Neural progenitor cell (in vitro differentiated cells): ENCODE measurements around the gene ATAT1. TPM values are rescaled to one million over a fixed set of nuclear protein-coding genes. Genes with fewer than 3 reads are reported as not detected.

Experiments
- DNase-seq: peaks from one replicate; pipeline ENCODE4 v3.0.0-alpha.2; 2016; ENCODE audit warnings: low spot score
- H2AFZ ChIP-seq: fragments of 200-600 bp; sonication (generic); replicated peaks from 2 replicates; pipeline ENCODE4 v1.6.1; 2016; ENCODE audit warnings: antibody characterized with exemption
- H3F3A ChIP-seq: fragments of 200-600 bp; sonication (generic); 2 replicates; pipeline ENCODE4 v1.6.1; 2016; ENCODE audit warnings: antibody characterized with exemption, low read depth
- H3K27ac ChIP-seq: fragments of 200-600 bp; sonication (generic); 2 replicates; pipeline ENCODE4 v1.5.1; 2016; ENCODE audit warnings: mild to moderate bottlenecking
- H3K27me3 ChIP-seq: fragments of 200-600 bp; sonication (generic); 2 replicates; pipeline ENCODE4 v1.6.1; 2016; ENCODE audit warnings: mild to moderate bottlenecking, moderate library complexity
- H3K36me3 ChIP-seq: fragments of 200-600 bp; sonication (generic); 2 replicates; pipeline ENCODE4 v1.5.1; 2016
- H3K4me1 ChIP-seq: fragments of 200-600 bp; sonication (generic); 2 replicates; pipeline ENCODE4 v1.6.1; 2016; ENCODE audit warnings: mixed run types
- H3K4me2 ChIP-seq: fragments of 200-600 bp; sonication (generic); 2 replicates; pipeline ENCODE4 v1.6.1; 2016
- H3K4me3 ChIP-seq: fragments of 200-600 bp; sonication (generic); 2 replicates; pipeline ENCODE4 v1.5.1; 2016
- H3K79me2 ChIP-seq: fragments of 200-600 bp; sonication (generic); 2 replicates; pipeline ENCODE4 v1.6.1; 2016; ENCODE audit warnings: low read depth
- H3K9ac ChIP-seq: fragments of 200-600 bp; sonication (generic); 2 replicates; pipeline ENCODE4 v1.6.1; 2016
- H3K9me3 ChIP-seq: fragments of 200-600 bp; sonication (generic); 2 replicates; pipeline ENCODE4 v1.5.1; 2016; ENCODE audit warnings: low read depth
- H4K20me1 ChIP-seq: fragments of 200-600 bp; sonication (generic); 2 replicates; pipeline ENCODE4 v1.6.1; 2016; ENCODE audit warnings: low read depth
- H3K27ac Mint-ChIP-seq: 3 replicates; pipeline ENCODE4 v1.8.0; 2021; ENCODE audit warnings: mixed read lengths
- H3K27me3 Mint-ChIP-seq: 2 replicates; pipeline ENCODE4 v1.8.0; 2022; ENCODE audit warnings: low read depth, mild to moderate bottlenecking, inconsistent platforms, moderate library complexity, mixed read lengths; ENCODE audit not compliant: insufficient read depth
- H3K36me3 Mint-ChIP-seq: 3 replicates; pipeline ENCODE4 v1.8.0; 2021; ENCODE audit warnings: mixed read lengths
- H3K4me1 Mint-ChIP-seq: 3 replicates; pipeline ENCODE4 v1.8.0; 2021; ENCODE audit warnings: mixed read lengths
- H3K4me3 Mint-ChIP-seq: 3 replicates; pipeline ENCODE4 v1.8.0; 2021; ENCODE audit warnings: mild to moderate bottlenecking, moderate library complexity, mixed read lengths
- H3K9me3 Mint-ChIP-seq: 3 replicates; pipeline ENCODE4 v1.8.0; 2020; ENCODE audit warnings: mixed read lengths
- EZH2 ChIP-seq: fragments of 200-600 bp; sonication (generic); IDR thresholded peaks from 2 replicates; pipeline ENCODE4 v1.6.1; 2017; ENCODE audit warnings: antibody characterized with exemption, mild to moderate bottlenecking, moderate library complexity
- EZH2phosphoT487 ChIP-seq: fragments of 200-600 bp; sonication (generic); IDR thresholded peaks from 2 replicates; pipeline ENCODE4 v1.6.1; 2017; ENCODE audit warnings: antibody characterized with exemption
- total RNA-seq: library from RNA; depleted of rRNA; stranded (reverse); fragments of >200 nt; gene quantifications from 2 replicates; pipeline ENCODE4 v1.2.3, GENCODE V29; 2015; ENCODE audit warnings: low replicate concordance
- TF ChIP-seq, protein P1 (sequence below): fragments of 200-600 bp; sonication (generic); IDR thresholded peaks from 2 replicates; pipeline ENCODE4 v1.5.1; 2017; ENCODE audit warnings: antibody characterized with exemption, mild to moderate bottlenecking

ATAT1 gene
- total RNA-seq, 1 donor from 2014 or later, result 17.9 TPM

DNA sequence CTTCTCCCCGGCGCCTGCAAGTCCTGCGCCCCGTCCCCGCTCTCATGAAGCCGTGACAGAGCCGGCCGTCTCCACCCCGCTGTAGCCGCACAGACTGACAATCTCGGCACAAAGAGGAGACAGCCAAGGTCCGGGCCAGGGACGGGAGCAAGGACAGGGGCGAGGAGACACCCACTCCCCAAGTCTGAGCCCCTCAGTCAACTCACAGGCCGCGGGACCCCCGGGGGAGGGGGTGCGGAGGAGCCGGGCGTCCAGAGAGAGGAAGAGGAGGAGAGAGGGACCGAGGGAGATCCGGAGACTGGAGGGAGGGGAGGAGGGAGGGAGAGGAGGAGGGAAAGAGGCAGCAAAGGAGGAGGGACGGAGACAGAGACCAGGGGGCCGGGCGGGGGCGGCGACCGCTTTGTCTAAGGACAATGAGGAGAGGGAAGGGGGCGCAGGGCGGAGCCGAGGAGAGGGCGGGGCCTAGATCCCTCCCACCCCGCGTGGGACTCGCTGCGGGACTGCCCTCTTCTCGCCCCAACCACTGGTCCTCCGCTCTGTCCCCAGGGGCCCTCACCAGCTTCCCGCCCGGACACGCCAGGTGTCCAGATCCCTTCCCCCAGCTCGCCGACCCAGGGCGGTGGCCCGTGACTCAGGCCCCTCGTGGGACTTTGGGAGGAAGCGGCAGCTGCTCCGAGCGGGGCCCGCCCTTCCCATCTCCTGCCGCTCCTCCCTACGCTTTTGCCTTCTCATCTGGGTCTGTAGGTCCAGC, 60.4 kb downstream of the ATAT1 start:
- Histone ChIP-seq H2AFZ (peak overlapping the region; percentile 35), H3K27ac (peak overlapping the region; percentile 82), H3F3A (peaks cover 40% of the 10 kb centered on the region), H3K79me2 (peaks cover 71% of the 10 kb centered on the region), H4K20me1 (peaks cover 27% of the 10 kb centered on the region), H3K27me3 (no peaks in the 10 kb centered on the region), H3K4me3 (peak overlapping the region; percentile 90), H3K36me3 (no peaks in the 10 kb centered on the region), H3K9ac (peak overlapping the region; percentile 5), H3K4me2 (peak overlapping the region; percentile 97), H3K9me3 (no peaks in the 10 kb centered on the region), H3K4me1 (peaks cover 64% of the 10 kb centered on the region)
- peak; percentile 88 for DNase-seq
- TF ChIP-seq EZH2, result no peak
- TF ChIP-seq, protein P1, sequence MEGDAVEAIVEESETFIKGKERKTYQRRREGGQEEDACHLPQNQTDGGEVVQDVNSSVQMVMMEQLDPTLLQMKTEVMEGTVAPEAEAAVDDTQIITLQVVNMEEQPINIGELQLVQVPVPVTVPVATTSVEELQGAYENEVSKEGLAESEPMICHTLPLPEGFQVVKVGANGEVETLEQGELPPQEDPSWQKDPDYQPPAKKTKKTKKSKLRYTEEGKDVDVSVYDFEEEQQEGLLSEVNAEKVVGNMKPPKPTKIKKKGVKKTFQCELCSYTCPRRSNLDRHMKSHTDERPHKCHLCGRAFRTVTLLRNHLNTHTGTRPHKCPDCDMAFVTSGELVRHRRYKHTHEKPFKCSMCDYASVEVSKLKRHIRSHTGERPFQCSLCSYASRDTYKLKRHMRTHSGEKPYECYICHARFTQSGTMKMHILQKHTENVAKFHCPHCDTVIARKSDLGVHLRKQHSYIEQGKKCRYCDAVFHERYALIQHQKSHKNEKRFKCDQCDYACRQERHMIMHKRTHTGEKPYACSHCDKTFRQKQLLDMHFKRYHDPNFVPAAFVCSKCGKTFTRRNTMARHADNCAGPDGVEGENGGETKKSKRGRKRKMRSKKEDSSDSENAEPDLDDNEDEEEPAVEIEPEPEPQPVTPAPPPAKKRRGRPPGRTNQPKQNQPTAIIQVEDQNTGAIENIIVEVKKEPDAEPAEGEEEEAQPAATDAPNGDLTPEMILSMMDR, result no peak
- no peak for TF ChIP-seq EZH2phosphoT487
- peaks cover 6% of the 10 kb centered on the region for H3K36me3 Mint-ChIP-seq
- peaks cover 80% of the 10 kb centered on the region for H3K4me1 Mint-ChIP-seq
- no peaks in the 10 kb centered on the region for H3K9me3 Mint-ChIP-seq
- H3K27me3 Mint-ChIP-seq, result peaks cover 6% of the 10 kb centered on the region
- H3K4me3 Mint-ChIP-seq, result peak overlapping the region; percentile 95
- peak overlapping the region; percentile 95 for H3K27ac Mint-ChIP-seq

DNA sequence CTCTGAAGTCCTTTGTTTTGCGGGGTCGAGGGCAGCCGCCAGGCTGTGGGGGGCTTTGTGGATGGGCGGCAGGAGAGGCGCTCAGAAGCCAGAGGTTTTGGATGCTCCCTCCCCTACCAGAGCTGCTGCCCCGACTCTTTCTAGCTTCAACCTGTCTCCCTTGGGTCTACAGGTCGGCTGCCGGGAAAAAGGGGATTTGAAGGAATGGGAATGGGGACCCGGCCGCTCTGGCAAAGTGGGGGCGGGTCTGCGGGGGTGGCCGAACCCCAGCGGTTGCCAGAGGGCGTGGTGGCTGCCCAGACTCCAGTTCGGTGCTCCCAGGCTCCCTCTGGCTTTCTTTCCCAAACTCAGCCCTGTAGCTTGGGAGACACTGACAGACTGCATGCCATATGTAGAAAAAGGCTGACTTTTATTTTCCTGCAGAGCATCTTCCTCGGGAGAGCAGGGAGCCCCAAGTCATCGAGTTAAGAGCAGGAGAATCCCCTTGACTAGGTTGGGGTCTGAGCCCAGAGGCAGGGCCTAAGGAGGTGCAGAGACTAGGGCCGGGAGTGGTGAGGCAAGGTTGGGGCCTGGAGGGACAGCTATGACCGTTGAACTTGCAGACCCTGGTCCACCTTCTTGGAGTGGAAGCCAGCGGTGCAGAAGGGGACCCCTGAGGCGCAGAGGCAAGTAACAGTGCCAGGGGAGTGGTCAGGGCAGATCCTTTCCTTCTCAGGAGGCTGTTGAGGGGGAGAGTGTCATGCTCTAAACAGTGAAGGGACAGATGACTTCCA, 61.2 kb downstream of the ATAT1 start:
- H3F3A ChIP-seq, result peaks cover 43% of the 10 kb centered on the region
- peaks cover 64% of the 10 kb centered on the region for H3K79me2 ChIP-seq
- Mint-ChIP-seq H3K27ac (peak overlapping the region; percentile 95), H3K4me3 (peak overlapping the region; percentile 95), H3K9me3 (no peaks in the 10 kb centered on the region), H3K36me3 (peaks cover 6% of the 10 kb centered on the region), H3K4me1 (peaks cover 75% of the 10 kb centered on the region), H3K27me3 (peaks cover 5% of the 10 kb centered on the region)
- H3K4me2 ChIP-seq, result peak overlapping the region; percentile 97
- peak overlapping the region; percentile 90 for H3K4me3 ChIP-seq
- H3K9me3 ChIP-seq, result no peaks in the 10 kb centered on the region
- H3K9ac ChIP-seq, result no peak overlapping the region
- no peaks in the 10 kb centered on the region for H3K27me3 ChIP-seq
- H2AFZ ChIP-seq, result no peak overlapping the region
- peaks cover 56% of the 10 kb centered on the region for H3K4me1 ChIP-seq
- TF ChIP-seq EZH2phosphoT487, result no peak
- TF ChIP-seq, protein P1, result peak; percentile 8
- peaks cover 19% of the 10 kb centered on the region for H4K20me1 ChIP-seq
- no peak for DNase-seq
- peak overlapping the region; percentile 40 for H3K27ac ChIP-seq
- no peaks in the 10 kb centered on the region for H3K36me3 ChIP-seq

DNA sequence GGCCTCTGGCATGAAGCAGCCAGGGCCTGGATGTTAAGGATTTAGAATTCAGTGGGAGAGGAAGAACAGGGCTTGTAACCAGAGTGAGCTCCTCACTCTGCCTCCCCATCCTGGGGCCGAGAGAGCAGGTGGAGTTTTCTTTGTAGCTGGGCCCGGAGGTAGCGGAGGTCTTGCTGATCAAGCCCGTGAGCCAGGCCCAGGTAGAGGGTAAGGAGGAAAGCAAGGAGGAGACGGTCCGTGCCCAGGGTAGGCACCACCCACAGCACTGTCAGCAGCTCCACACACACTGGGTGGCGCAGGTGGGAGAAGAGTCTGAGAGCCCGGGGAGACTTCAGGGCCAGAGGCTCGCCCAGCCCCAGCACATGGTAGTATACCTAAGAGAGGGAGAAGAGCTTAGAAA, 61.9 kb downstream of the ATAT1 start:
- Histone ChIP-seq H3K4me1 (peaks cover 49% of the 10 kb centered on the region), H3K9me3 (no peaks in the 10 kb centered on the region), H3K36me3 (no peaks in the 10 kb centered on the region), H4K20me1 (peaks cover 12% of the 10 kb centered on the region), H3K27me3 (no peaks in the 10 kb centered on the region), H3K4me2 (peak overlapping the region; percentile 97), H3K4me3 (no peak overlapping the region), H3K9ac (no peak overlapping the region), H3F3A (peaks cover 43% of the 10 kb centered on the region), H3K79me2 (peaks cover 56% of the 10 kb centered on the region), H3K27ac (no peak overlapping the region), H2AFZ (no peak overlapping the region)
- TF ChIP-seq EZH2phosphoT487 (no peak), EZH2 (no peak)
- TF ChIP-seq, protein P1, result no peak
- H3K4me1 Mint-ChIP-seq, result peaks cover 68% of the 10 kb centered on the region
- H3K9me3 Mint-ChIP-seq, result no peaks in the 10 kb centered on the region
- peak overlapping the region; percentile 95 for H3K4me3 Mint-ChIP-seq
- DNase-seq, result no peak
- H3K27ac Mint-ChIP-seq, result peak overlapping the region; percentile 94
- peaks cover 5% of the 10 kb centered on the region for H3K27me3 Mint-ChIP-seq
- peaks cover 6% of the 10 kb centered on the region for H3K36me3 Mint-ChIP-seq
